Aorta (tissue), 5 donors: ENCODE data around the gene PRRC2B. TPM values are rescaled to one million over a fixed set of nuclear protein-coding genes. Genes with fewer than 3 reads are reported as not detected.
A peak's percentile ranks its signal among the peaks of the same experiment; 100 is the strongest.

ENCODE experiments used
- ATAC-seq: fragments of 200-7000 bp; cut with Tn5 transposase; one replicate; pipeline ENCODE4 v1.9.1; 2022; ENCODE audit warnings: moderate library complexity; ENCODE audit not compliant: low FRiP score
- DNase-seq, 2 donors: peaks; one replicate each; pipeline ENCODE4 v3.0.0-alpha.2; 2020
- H3K27ac ChIP-seq, 2 donors: one replicate each; pipeline ENCODE4 v1.5.1; 2013; ENCODE audit warnings: low read length in 2 of 2, mild to moderate bottlenecking in 2 of 2, moderate library complexity in 2 of 2, control low read depth in 1 of 2, inconsistent platforms in 1 of 2, low read depth in 1 of 2
- H3K27me3 ChIP-seq, 2 donors: one replicate each; pipeline ENCODE4 v1.6.1; 2013; ENCODE audit warnings: control low read depth in 1 of 2, low read length in 1 of 2, mild to moderate bottlenecking in 1 of 2, moderate library complexity in 1 of 2; ENCODE audit not compliant: insufficient read depth in 2 of 2, control insufficient read depth in 1 of 2
- H3K36me3 ChIP-seq, 2 donors: one replicate each; pipeline ENCODE4 v1.6.1; 2013; ENCODE audit warnings: control low read depth in 1 of 2, low read length in 1 of 2, mild to moderate bottlenecking in 1 of 2; ENCODE audit not compliant: insufficient read depth in 2 of 2, control insufficient read depth in 1 of 2
- H3K4me1 ChIP-seq, 2 donors: one replicate each; pipeline ENCODE4 v1.6.1; 2013; ENCODE audit warnings: low read length in 2 of 2, control low read depth in 1 of 2, mild to moderate bottlenecking in 1 of 2, moderate library complexity in 1 of 2; ENCODE audit not compliant: insufficient read depth in 2 of 2, control insufficient read depth in 1 of 2
- H3K4me3 ChIP-seq, 2 donors: one replicate each; pipeline ENCODE4 v1.5.1; 2013; ENCODE audit warnings: low read length in 2 of 2, control low read depth in 1 of 2, mild to moderate bottlenecking in 1 of 2
- H3K9me3 ChIP-seq: one replicate; pipeline ENCODE4 v1.6.1; 2013; ENCODE audit warnings: mild to moderate bottlenecking, low read length; ENCODE audit not compliant: control insufficient read depth
- WGBS, 2 donors: extraction: QIAGEN DNeasy Blood & Tissue Kit; methylation state at CpG; one replicate each; pipeline ENCODE4 v1.1.7; 2013; 5-methylcytosine and 5-hydroxymethylcytosine counted together
- intact Hi-C, 2 donors: fragments of 100-400 bp; cut with DNase I; formaldehyde crosslinking; loops; one replicate each; pipeline versions ENCODE4 v1.14.2 to v1.15.0; 2022
- polyA plus RNA-seq, 2 donors: library from polyadenylated mRNA; stranded (reverse); fragments of 200-250 nt; gene quantifications; one replicate each; pipeline ENCODE4 v1.2.3, GENCODE V29; 2013
- total RNA-seq, 2 donors: library from RNA; stranded (reverse); fragmentation: NEBNext Ultra II Directional; extraction: Animal tissue kit (Norgen Biotek cat#: 25700); gene quantifications; one replicate each; pipeline ENCODE4 v1.2.1, GENCODE V29; 2021
- donor health status: healthy with polysubstance abuse.
- donor health status: Bipolar disorder and iron deficiency.
- donor health status: DM: no; HTN: no; CAD: no.
- donor health status: DM: no; HTN: no; CAD: no.
- donor health status: DM: yes; HTN: yes; CAD: no.

Gene PRRC2B
- total and polyA plus RNA-seq, 4 donors = 23.9 to 263 (median 125) TPM

- Histone ChIP-seq H3K27ac (no peak overlapping the region), H3K36me3 (peaks cover 0 to 10% of the 10 kb centered on the region in 2 donors), H3K9me3 (no peaks in the 10 kb centered on the region), H3K27me3 (no peaks in the 10 kb centered on the region), H3K4me3 (no peak overlapping the region), H3K4me1 (no peaks in the 10 kb centered on the region)
- intact Hi-C loops = loop anchor here (5.0 to 10.0 kb wide), 3 partner anchors 100 to 125 kb away; no protein-coding TSS in a partner anchor
- ATAC-seq (no peak), DNase-seq (peak in 1 of 2 donors; percentile 72)
- WGBS, 2 donors = 82 to 85% methylated on average over 18 of the region's 18 CpGs
These were observed 83.0 kb downstream of the PRRC2B start for GRCh38 chr9:131476777-131477345.

GRCh38 chr9:131477367-131477766 lies 83.5 kb downstream of the PRRC2B start:
- no peak for ATAC-seq

GRCh38 chr9:131477816-131478419 lies 84.0 kb downstream of the PRRC2B start:
- ATAC-seq (no peak), DNase-seq (peak in 1 of 2 donors; percentile 62)
- no peaks in the 10 kb centered on the region for H3K9me3 ChIP-seq
- H3K4me1 ChIP-seq = no peaks in the 10 kb centered on the region
- intact Hi-C loops = loop anchor here (5.0 to 10.0 kb wide), 3 partner anchors 101 to 126 kb away; no protein-coding TSS in a partner anchor
- peaks cover 0 to 10% of the 10 kb centered on the region in 2 donors for H3K36me3 ChIP-seq
- no peak overlapping the region for H3K27ac ChIP-seq
- no peak overlapping the region for H3K4me3 ChIP-seq
- 82 to 89% methylated on average over 19 of the region's 19 CpGs for WGBS, 2 donors
- no peaks in the 10 kb centered on the region for H3K27me3 ChIP-seq

More at GRCh38 chr9:131477367-131477766, 83.5 kb downstream of the PRRC2B start:
- Histone ChIP-seq H3K4me1 (no peaks in the 10 kb centered on the region), H3K36me3 (peaks cover 0 to 10% of the 10 kb centered on the region in 2 donors), H3K4me3 (no peak overlapping the region), H3K27ac (no peak overlapping the region), H3K27me3 (no peaks in the 10 kb centered on the region), H3K9me3 (no peaks in the 10 kb centered on the region)
- WGBS, 2 donors = 77 to 80% methylated on average over 11 of the region's 11 CpGs
- intact Hi-C loops = loop anchor here (5.0 to 10.0 kb wide), 3 partner anchors 100 to 125 kb away; no protein-coding TSS in a partner anchor
- DNase-seq = no peak

- no peak for ATAC-seq
- Histone ChIP-seq H3K36me3 (peaks cover 0 to 10% of the 10 kb centered on the region in 2 donors), H3K4me1 (no peaks in the 10 kb centered on the region), H3K9me3 (no peaks in the 10 kb centered on the region), H3K27ac (no peak overlapping the region), H3K27me3 (no peaks in the 10 kb centered on the region), H3K4me3 (no peak overlapping the region)
- DNase-seq = peak in 1 of 2 donors; percentile 82
- 41 to 42% methylated on average over 12 of the region's 12 CpGs for WGBS, 2 donors
- intact Hi-C loops = loop anchor here (5.0 to 10.0 kb wide), 3 partner anchors 101 to 126 kb away; no protein-coding TSS in a partner anchor
These were observed 84.6 kb downstream of the PRRC2B start for GRCh38 chr9:131478421-131478868.

GRCh38 chr9:131478911-131479310 lies 85.0 kb downstream of the PRRC2B start:
- no peaks in the 10 kb centered on the region for H3K4me1 ChIP-seq
- no peaks in the 10 kb centered on the region for H3K27me3 ChIP-seq
- H3K27ac ChIP-seq = no peak overlapping the region
- no peak overlapping the region for H3K4me3 ChIP-seq
- no peaks in the 10 kb centered on the region for H3K9me3 ChIP-seq
- intact Hi-C loops = loop anchor here (5.0 to 10.0 kb wide), 3 partner anchors 102 to 127 kb away; no protein-coding TSS in a partner anchor
- DNase-seq (no peak), ATAC-seq (no peak)
- H3K36me3 ChIP-seq = peaks cover 0 to 13% of the 10 kb centered on the region in 2 donors
- 87% methylated on average over 10 of the region's 10 CpGs for WGBS, 2 donors

GRCh38 chr9:131480258-131480657 lies 86.4 kb downstream of the PRRC2B start:
- WGBS, 2 donors = 87 to 88% methylated on average over 1 of the region's 1 CpG
- peaks cover 0 to 13% of the 10 kb centered on the region in 2 donors for H3K36me3 ChIP-seq
- no peak for ATAC-seq
- no peak for DNase-seq
- no peak overlapping the region for H3K27ac ChIP-seq
- H3K4me3 ChIP-seq = no peak overlapping the region
- H3K9me3 ChIP-seq = no peaks in the 10 kb centered on the region
- no peaks in the 10 kb centered on the region for H3K4me1 ChIP-seq
- no peaks in the 10 kb centered on the region for H3K27me3 ChIP-seq
- intact Hi-C loops = no loop called here

- ATAC-seq (no peak), DNase-seq (peak in 1 of 2 donors; percentile 64)
- Histone ChIP-seq H3K27ac (no peak overlapping the region), H3K27me3 (no peaks in the 10 kb centered on the region), H3K9me3 (no peaks in the 10 kb centered on the region), H3K4me3 (no peak overlapping the region), H3K4me1 (no peaks in the 10 kb centered on the region), H3K36me3 (peaks cover 0 to 11% of the 10 kb centered on the region in 2 donors)
- intact Hi-C loops = no loop called here
- 79 to 80% methylated on average over 19 of the region's 19 CpGs for WGBS, 2 donors
These were observed 87.8 kb downstream of the PRRC2B start for GRCh38 chr9:131481441-131482342.

GRCh38 chr9:131482343-131483006 lies 88.6 kb downstream of the PRRC2B start:
- Histone ChIP-seq H3K4me1 (no peaks in the 10 kb centered on the region), H3K27me3 (no peaks in the 10 kb centered on the region), H3K9me3 (no peaks in the 10 kb centered on the region), H3K4me3 (no peak overlapping the region), H3K36me3 (peaks cover 0 to 11% of the 10 kb centered on the region in 2 donors), H3K27ac (no peak overlapping the region)
- ATAC-seq (no peak), DNase-seq (peak in 1 of 2 donors; percentile 75)
- intact Hi-C loops = no loop called here
- WGBS, 2 donors = 79 to 81% methylated on average over 24 of the region's 24 CpGs
